Mesothelial cell of epicardium (in vitro differentiated cells): ENCODE results near the gene ATP5F1A. TPM values are rescaled to one million over a fixed set of nuclear protein-coding genes. Genes with fewer than 3 reads are reported as not detected.
"Not testable (repeated sequence)": the region's sequence is repeated elsewhere in the genome, so short reads cannot be mapped to it uniquely, and the experiment has no call there.

Experiments used
- DNase-seq, 2 experiments: peaks; one replicate each; pipeline ENCODE4 v3.0.0; 2021; ENCODE audit warnings: low spot score in 2 of 2; ENCODE audit not compliant: unreplicated experiment in 2 of 2
- H3K27ac Mint-ChIP-seq: 2 replicates; pipeline ENCODE4 v1.8.0; 2021; ENCODE audit warnings: mixed read lengths
- H3K27me3 Mint-ChIP-seq: 2 replicates; pipeline ENCODE4 v1.8.0; 2021; ENCODE audit warnings: low read depth, mixed read lengths
- H3K36me3 Mint-ChIP-seq: 2 replicates; pipeline ENCODE4 v1.8.0; 2021; ENCODE audit warnings: mixed read lengths
- H3K4me1 Mint-ChIP-seq: 2 replicates; pipeline ENCODE4 v1.8.0; 2021; ENCODE audit warnings: mixed read lengths
- H3K4me3 Mint-ChIP-seq: 2 replicates; pipeline ENCODE4 v1.8.0; 2021; ENCODE audit warnings: mild to moderate bottlenecking, moderate library complexity, mixed read lengths
- H3K9me3 Mint-ChIP-seq: 2 replicates; pipeline ENCODE4 v1.8.0; 2021; ENCODE audit warnings: mixed read lengths
- total RNA-seq: library from RNA; stranded (reverse); gene quantifications from 3 replicates; pipeline ENCODE4 v1.2.1, GENCODE V29; 2021
- TF ChIP-seq, protein P1 (sequence below): fragments of 200-600 bp; sonication (generic); IDR thresholded peaks from one replicate; pipeline ENCODE4 v1.5.0; 2021; ENCODE audit warnings: antibody characterized with exemption; ENCODE audit not compliant: unreplicated experiment

Gene ATP5F1A
- total RNA-seq, 1 donor from 2014 or later, result 322 TPM

DNA sequence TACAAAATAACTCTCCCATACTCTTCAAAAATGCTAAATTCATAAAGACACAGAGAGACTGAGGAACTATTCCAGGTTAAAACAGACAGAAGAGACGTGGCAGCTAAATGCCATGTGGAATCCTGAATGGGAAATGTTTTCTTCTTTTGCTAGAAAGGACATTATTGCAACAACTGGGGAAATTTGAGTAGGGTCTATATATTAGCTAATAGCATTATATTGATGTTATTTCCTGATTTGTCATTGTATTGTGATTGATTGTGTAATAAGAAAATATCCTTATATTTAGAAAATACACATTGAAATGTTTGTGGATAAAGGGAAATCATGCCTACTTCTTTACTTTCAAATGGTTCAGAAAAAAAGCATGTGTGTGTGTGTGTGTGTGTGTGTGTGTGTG is 49.5 kb downstream of the ATP5F1A start:
- no peak overlapping the region for H3K27ac Mint-ChIP-seq
- TF ChIP-seq, protein P1, sequence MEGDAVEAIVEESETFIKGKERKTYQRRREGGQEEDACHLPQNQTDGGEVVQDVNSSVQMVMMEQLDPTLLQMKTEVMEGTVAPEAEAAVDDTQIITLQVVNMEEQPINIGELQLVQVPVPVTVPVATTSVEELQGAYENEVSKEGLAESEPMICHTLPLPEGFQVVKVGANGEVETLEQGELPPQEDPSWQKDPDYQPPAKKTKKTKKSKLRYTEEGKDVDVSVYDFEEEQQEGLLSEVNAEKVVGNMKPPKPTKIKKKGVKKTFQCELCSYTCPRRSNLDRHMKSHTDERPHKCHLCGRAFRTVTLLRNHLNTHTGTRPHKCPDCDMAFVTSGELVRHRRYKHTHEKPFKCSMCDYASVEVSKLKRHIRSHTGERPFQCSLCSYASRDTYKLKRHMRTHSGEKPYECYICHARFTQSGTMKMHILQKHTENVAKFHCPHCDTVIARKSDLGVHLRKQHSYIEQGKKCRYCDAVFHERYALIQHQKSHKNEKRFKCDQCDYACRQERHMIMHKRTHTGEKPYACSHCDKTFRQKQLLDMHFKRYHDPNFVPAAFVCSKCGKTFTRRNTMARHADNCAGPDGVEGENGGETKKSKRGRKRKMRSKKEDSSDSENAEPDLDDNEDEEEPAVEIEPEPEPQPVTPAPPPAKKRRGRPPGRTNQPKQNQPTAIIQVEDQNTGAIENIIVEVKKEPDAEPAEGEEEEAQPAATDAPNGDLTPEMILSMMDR, result no peak
- peaks cover 7% of the 10 kb centered on the region for H3K9me3 Mint-ChIP-seq
- H3K4me1 Mint-ChIP-seq, result peaks cover 6% of the 10 kb centered on the region
- no peak overlapping the region for H3K4me3 Mint-ChIP-seq
- no peaks in the 10 kb centered on the region for H3K36me3 Mint-ChIP-seq
- no peak for DNase-seq
- no peaks in the 10 kb centered on the region for H3K27me3 Mint-ChIP-seq

DNA sequence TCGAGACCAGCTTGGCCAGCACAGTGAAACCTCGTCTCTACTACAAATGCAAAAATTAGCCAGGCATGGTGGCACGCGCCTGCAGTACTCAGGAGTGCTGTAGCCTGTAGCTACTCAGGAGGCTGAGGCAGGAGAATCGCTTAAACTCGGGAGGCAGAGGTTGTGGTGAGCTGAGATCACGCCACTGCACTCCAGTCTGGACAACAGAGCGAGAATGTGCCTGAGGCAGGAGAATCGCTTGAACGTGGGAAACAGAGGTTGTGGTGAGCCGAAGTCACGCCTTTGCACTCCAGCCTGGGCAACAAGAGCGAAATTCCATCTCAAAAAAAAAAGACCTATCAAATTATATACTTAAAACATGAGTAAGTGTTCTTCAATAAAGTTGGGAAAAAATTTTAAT is 50.7 kb downstream of the ATP5F1A start:
- not testable (repeated sequence) for H3K27ac Mint-ChIP-seq, H3K4me3 Mint-ChIP-seq, H3K4me1 Mint-ChIP-seq, H3K9me3 Mint-ChIP-seq, H3K27me3 Mint-ChIP-seq, H3K36me3 Mint-ChIP-seq, DNase-seq

DNA sequence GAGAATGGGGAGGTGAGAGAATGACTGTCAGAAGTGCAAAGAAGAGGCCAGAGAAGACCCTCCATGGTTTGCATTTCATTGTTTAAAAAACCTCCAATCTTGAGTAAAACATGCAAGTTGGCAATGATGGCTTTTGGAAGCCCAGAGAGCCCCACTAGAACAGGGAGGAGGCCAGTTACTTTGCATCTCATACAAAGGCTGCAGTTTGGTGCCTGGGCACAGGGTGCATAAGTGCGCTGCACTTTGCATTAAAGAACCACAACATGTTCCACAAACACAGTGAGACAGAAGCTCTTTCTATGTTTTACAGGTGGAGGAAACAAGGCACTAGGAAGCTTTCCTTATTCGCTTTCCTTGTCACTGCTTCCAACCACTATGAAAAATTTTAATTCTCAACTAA is 51.4 kb downstream of the ATP5F1A start:
- H3K4me3 Mint-ChIP-seq, result no peak overlapping the region
- H3K27me3 Mint-ChIP-seq, result no peaks in the 10 kb centered on the region
- H3K27ac Mint-ChIP-seq, result no peak overlapping the region
- H3K36me3 Mint-ChIP-seq, result no peaks in the 10 kb centered on the region
- TF ChIP-seq, protein P1, result no peak
- H3K9me3 Mint-ChIP-seq, result peaks cover 3% of the 10 kb centered on the region
- no peak for DNase-seq
- H3K4me1 Mint-ChIP-seq, result peaks cover 8% of the 10 kb centered on the region

DNA sequence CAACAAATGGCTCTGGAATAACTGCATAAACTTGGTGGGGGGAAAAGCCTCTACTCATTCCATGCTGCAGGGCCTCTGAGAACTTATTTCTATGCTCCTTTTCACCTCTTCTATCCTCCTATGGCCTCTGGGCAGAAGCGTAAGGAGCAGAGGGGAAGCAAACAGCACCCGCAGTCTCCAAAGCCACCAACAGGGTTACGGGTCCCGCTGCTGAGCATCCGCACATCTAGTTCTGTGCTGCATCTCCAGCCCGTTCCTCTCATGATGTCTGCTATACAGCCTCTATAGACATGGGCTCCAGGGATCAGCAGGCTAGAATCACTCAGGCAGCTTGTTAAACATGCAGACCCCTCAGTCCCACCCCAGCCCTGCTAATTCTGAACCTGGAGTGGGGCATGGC is 52.0 kb downstream of the ATP5F1A start:
- TF ChIP-seq, protein P1, result no peak

DNA sequence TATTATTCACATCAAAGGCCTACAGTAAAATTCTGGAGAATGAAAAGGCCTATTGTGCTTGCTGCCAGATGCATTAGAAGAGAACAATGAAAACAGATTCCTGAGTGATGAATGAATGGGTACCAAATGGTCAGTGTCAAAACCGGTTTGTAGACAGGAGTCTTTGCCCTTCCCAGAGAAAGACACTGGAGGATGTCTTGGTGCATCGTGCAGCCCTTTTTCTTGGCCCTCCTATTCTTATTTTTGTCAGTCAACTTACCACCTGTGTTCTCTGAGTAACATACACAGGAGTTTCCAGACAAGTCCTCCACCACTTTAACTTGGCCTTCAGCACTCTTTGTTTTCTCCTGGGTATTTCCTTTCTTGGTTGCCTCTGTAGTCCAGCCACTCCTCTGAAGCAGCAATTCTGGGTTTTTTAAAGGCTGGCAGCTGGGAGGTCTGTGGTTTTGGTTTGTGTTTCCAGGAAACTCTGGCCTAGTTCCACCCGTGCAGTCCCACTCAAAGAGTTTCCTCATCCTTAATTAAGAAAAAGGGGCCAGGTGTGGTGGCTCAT is 55.4 kb downstream of the ATP5F1A start:
- Mint-ChIP-seq H3K27me3 (no peaks in the 10 kb centered on the region), H3K9me3 (peaks cover 3% of the 10 kb centered on the region), H3K36me3 (peaks cover 8% of the 10 kb centered on the region), H3K4me3 (no peak overlapping the region), H3K4me1 (peaks cover 11% of the 10 kb centered on the region), H3K27ac (peak overlapping the region; percentile 1)
- TF ChIP-seq, protein P1, result no peak
- no peak for DNase-seq

More for the DNA sequence above, 52.0 kb downstream of the ATP5F1A start:
- Mint-ChIP-seq H3K36me3 (no peaks in the 10 kb centered on the region), H3K4me3 (no peak overlapping the region), H3K9me3 (peaks cover 3% of the 10 kb centered on the region), H3K4me1 (peaks cover 8% of the 10 kb centered on the region), H3K27ac (no peak overlapping the region), H3K27me3 (no peaks in the 10 kb centered on the region)
- no peak for DNase-seq

DNA sequence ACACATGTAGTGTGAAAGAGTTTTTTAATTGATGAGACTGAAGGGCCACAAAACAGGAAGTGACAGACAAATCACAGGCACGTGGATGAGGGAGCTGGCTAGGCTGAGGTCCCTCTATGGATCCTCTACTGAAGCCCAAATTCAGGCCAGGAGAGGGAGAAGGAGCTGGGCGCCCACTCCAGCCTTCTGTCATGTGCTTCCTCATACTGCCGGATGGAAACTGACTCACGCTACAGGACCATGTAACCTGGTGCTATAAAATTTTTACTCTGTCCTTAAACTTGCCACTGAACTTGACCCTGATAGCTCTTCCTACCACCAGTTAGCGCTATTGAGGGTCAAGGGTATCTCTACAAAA is 57.4 kb downstream of the ATP5F1A start:
- no peak overlapping the region for H3K27ac Mint-ChIP-seq

More for the DNA sequence above, 57.4 kb downstream of the ATP5F1A start:
- TF ChIP-seq, protein P1, result no peak
- Mint-ChIP-seq H3K27me3 (no peaks in the 10 kb centered on the region), H3K4me1 (peaks cover 11% of the 10 kb centered on the region), H3K9me3 (peaks cover 3% of the 10 kb centered on the region), H3K4me3 (no peak overlapping the region), H3K36me3 (peaks cover 11% of the 10 kb centered on the region)
- DNase-seq, result no peak
